ENCODE data around the gene HAT1.

GRCh38 chr2:171939743-171940071 is 17.4 kb downstream of the HAT1 start:
- TF ChIP-seq, protein P1, sequence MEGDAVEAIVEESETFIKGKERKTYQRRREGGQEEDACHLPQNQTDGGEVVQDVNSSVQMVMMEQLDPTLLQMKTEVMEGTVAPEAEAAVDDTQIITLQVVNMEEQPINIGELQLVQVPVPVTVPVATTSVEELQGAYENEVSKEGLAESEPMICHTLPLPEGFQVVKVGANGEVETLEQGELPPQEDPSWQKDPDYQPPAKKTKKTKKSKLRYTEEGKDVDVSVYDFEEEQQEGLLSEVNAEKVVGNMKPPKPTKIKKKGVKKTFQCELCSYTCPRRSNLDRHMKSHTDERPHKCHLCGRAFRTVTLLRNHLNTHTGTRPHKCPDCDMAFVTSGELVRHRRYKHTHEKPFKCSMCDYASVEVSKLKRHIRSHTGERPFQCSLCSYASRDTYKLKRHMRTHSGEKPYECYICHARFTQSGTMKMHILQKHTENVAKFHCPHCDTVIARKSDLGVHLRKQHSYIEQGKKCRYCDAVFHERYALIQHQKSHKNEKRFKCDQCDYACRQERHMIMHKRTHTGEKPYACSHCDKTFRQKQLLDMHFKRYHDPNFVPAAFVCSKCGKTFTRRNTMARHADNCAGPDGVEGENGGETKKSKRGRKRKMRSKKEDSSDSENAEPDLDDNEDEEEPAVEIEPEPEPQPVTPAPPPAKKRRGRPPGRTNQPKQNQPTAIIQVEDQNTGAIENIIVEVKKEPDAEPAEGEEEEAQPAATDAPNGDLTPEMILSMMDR (IDR thresholded peaks at IDR 0.05) = no peak
- no peak for TF ChIP-seq POLR2A (IDR thresholded peaks at IDR 0.05)
